Kidney epithelial cell (primary cell): ENCODE results near the gene STMND1. TPM values are rescaled to one million over a fixed set of nuclear protein-coding genes. Genes with fewer than 3 reads are reported as not detected.
A peak's percentile ranks its signal among the peaks of the same experiment; 100 is the strongest.

Experiments used
- DNase-seq: peaks from one replicate; pipeline ENCODE4 v3.0.0-alpha.2; 2010; ENCODE audit warnings: low read depth
- H3K27me3 ChIP-seq: 2 replicates; pipeline ENCODE4 v1.6.0; 2011; ENCODE audit warnings: low read length; ENCODE audit not compliant: control insufficient read depth, insufficient read depth
- H3K36me3 ChIP-seq: 2 replicates; pipeline ENCODE4 v1.5.1; 2011; ENCODE audit warnings: low read length; ENCODE audit not compliant: control insufficient read depth, insufficient read depth
- H3K4me3 ChIP-seq: 2 replicates; pipeline ENCODE4 v1.5.1; 2011; ENCODE audit warnings: low read depth, mild to moderate bottlenecking, control low read depth, low read length
- total RNA-seq: library from RNA; depleted of rRNA; stranded (reverse); fragments of >200 nt; gene quantifications from 2 replicates; pipeline ENCODE4 v1.2.3, GENCODE V29; 2015
- TF ChIP-seq, protein P1 (sequence below): IDR thresholded peaks from 2 replicates; pipeline ENCODE4 v1.5.1; 2011; ENCODE audit warnings: mild to moderate bottlenecking, moderate library complexity, low read length, control low read depth, inconsistent platforms; ENCODE audit not compliant: insufficient read depth, poor library complexity, severe bottlenecking

The STMND1 gene
- total RNA-seq, 1 donor from 2014 or later = not detected

DNA sequence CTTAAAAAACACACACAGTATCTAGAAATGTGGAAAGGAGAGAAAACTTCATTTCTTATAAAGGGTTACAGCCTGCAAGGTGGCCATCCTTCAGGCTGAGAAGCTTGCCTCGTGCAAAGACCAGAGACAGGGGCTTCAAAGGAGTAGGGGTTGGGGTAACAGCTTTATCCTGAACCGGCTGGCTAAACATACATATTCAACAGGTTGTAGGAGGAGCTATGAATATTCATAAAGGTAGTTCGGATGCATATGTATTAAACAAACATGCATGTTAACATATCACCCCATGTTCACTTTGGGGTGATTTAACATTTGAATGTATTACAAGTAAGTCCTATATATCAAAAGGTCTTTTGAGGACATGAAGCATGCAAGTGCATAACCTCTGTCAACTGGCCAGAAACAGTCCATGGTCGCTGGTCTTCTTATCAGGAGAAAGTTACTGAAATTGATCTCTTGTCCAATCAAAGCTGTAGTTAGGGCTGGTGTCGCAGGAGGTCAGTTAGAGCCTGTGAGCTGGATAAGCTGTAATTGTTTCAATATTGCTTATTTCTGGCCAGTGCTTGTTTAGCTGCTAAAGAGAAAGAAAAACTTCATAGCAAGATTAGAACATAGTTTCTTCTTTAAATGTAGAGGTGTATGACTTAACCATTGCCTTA lies 2.3 kb upstream of the STMND1 start:
- Histone ChIP-seq H3K4me3 (no peak overlapping the region), H3K36me3 (no peaks in the 10 kb centered on the region), H3K27me3 (peaks cover 16% of the 10 kb centered on the region)
- DNase-seq = no peak
- TF ChIP-seq, protein P1, sequence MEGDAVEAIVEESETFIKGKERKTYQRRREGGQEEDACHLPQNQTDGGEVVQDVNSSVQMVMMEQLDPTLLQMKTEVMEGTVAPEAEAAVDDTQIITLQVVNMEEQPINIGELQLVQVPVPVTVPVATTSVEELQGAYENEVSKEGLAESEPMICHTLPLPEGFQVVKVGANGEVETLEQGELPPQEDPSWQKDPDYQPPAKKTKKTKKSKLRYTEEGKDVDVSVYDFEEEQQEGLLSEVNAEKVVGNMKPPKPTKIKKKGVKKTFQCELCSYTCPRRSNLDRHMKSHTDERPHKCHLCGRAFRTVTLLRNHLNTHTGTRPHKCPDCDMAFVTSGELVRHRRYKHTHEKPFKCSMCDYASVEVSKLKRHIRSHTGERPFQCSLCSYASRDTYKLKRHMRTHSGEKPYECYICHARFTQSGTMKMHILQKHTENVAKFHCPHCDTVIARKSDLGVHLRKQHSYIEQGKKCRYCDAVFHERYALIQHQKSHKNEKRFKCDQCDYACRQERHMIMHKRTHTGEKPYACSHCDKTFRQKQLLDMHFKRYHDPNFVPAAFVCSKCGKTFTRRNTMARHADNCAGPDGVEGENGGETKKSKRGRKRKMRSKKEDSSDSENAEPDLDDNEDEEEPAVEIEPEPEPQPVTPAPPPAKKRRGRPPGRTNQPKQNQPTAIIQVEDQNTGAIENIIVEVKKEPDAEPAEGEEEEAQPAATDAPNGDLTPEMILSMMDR = no peak

DNA sequence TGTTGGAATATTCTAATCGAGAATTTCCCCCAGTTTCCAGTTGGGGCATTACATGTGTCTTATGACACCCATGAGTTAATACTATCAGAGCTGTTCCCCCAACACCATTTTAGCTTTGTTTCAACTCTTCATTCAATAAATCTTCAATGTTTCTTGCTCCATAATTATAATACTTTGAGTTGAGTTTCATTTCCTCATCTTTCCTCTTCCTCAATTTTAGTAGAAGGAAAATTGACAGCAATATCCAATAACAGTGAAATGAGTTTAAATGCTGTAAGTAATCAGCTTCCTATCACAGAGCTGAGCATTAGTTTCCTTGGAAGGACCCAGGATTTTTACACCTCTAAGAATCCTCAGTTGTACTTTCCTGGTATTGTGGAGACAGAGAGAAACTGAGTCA lies 1.0 kb upstream of the STMND1 start:
- Histone ChIP-seq H3K4me3 (no peak overlapping the region), H3K36me3 (no peaks in the 10 kb centered on the region), H3K27me3 (peaks cover 16% of the 10 kb centered on the region)
- TF ChIP-seq, protein P1 = no peak
- no peak for DNase-seq

DNA sequence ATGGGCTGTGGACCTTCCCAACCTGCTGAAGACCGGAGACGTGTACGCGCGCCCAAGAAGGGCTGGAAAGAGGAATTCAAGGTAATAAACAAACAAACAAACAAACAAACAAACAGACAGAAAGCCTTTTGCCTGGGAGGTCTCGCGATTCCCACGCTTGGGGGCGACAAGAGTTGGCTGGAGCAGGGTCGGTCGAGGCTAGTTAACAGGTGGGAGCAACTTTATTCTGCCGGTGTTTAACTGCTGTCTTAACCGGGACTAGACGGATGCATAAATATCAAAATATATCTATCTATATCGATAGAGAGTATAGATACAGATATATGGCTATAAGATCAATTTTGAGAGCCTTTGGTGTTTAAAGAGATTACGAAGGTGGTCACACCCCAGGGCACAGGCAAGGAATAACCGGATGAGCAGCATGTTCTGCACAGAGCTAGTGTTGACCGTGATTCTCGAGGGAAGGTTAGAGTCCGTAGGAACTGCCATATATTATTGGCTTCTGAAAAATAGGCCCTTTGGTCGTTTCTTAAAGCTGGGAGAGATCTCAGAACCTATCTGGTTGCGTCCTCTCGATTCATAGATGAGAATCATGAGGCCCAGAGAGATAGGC lies 514 bp downstream of the STMND1 start:
- no peak for DNase-seq
- Histone ChIP-seq H3K27me3 (peaks cover 16% of the 10 kb centered on the region), H3K4me3 (peak overlapping the region; percentile 33), H3K36me3 (no peaks in the 10 kb centered on the region)
- TF ChIP-seq, protein P1 = no peak

DNA sequence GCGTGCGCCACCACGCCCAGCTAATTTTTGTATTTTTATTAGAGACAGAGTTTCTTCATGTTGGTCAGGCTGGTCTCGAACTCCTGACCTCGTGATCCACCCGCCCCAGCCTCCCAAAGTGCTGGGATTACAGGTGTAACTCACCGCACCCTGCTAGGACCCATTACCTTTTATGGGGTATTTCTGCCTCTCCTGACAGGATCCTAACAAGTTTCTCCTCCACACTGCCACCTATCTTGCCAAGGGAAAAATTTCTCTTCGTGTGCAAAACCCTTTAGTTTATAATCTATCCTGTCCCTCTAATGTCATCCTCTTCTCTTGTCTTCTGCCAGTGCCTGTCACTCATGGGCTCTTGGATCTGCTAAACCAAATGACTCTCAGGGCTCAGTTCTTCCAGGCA lies 1.9 kb downstream of the STMND1 start:
- DNase-seq = no peak
- Histone ChIP-seq H3K36me3 (no peaks in the 10 kb centered on the region), H3K4me3 (no peak overlapping the region), H3K27me3 (peaks cover 16% of the 10 kb centered on the region)
- TF ChIP-seq, protein P1 = peak; percentile 9

DNA sequence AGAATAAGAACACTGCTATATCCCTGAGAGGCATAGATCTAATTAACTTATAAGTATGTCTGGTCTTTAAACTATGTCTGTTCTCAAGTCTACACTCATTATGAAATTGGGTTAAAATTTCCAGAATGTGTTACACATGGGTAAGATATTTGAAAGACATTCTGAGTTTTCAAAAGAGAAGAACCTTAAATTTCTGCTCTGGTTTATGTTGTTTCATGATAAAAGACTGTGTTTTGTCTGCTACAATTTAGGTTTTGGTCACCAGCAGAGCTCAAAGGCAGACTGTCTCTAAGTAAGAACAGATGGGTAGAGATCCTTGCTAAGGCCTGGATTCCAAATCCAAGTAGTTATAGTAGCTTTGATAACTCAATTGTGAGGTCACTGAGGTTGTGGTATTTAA lies 6.0 kb downstream of the STMND1 start:
- TF ChIP-seq, protein P1 = no peak
- Histone ChIP-seq H3K4me3 (no peak overlapping the region), H3K36me3 (no peaks in the 10 kb centered on the region), H3K27me3 (peaks cover under 1% of the 10 kb centered on the region)
- DNase-seq = no peak
